ENCODE measurements around the gene CLIP4.

GRCh38 chr2:29227935-29228675 lies 112.9 kb downstream of the CLIP4 start:
- TF ChIP-seq POLR2A (IDR thresholded peaks at IDR 0.05) (no peak), CTCF (IDR thresholded peaks at IDR 0.05) (no peak), EP300 (IDR thresholded peaks at IDR 0.05) (no peak)

Measured in ovary (tissue), 3 donors.